Karpas-422 (cell line): ENCODE measurements around the gene EVPL. TPM values are rescaled to one million over a fixed set of nuclear protein-coding genes. Genes with fewer than 3 reads are reported as not detected.
A peak's percentile ranks its signal among the peaks of the same experiment; 100 is the strongest.

Source experiments
- DNase-seq: peaks from one replicate; pipeline ENCODE4 v3.0.0-alpha.2; 2015
- H2AFZ ChIP-seq: fragments of 200-600 bp; sonication (generic); 2 replicates; pipeline ENCODE4 v1.6.1; 2014; ENCODE audit warnings: antibody characterized with exemption, low read length, mixed read lengths
- H3K27ac ChIP-seq: fragments of 200-600 bp; sonication (generic); 2 replicates; pipeline ENCODE4 v1.5.1; 2014; ENCODE audit warnings: mild to moderate bottlenecking, low read length, moderate library complexity
- H3K27me3 ChIP-seq: fragments of 200-600 bp; sonication (generic); 2 replicates; pipeline ENCODE4 v1.6.1; 2014; ENCODE audit warnings: low read length, mixed read lengths
- H3K36me3 ChIP-seq: fragments of 200-600 bp; sonication (generic); 2 replicates; pipeline ENCODE4 v1.6.1; 2014; ENCODE audit warnings: low read length, mixed read lengths; ENCODE audit not compliant: insufficient read depth
- H3K4me1 ChIP-seq: fragments of 200-600 bp; sonication (generic); 2 replicates; pipeline ENCODE4 v1.6.1; 2014; ENCODE audit warnings: mild to moderate bottlenecking, low read length, mixed read lengths
- H3K4me2 ChIP-seq: fragments of 200-600 bp; sonication (generic); 2 replicates; pipeline ENCODE4 v1.6.1; 2014; ENCODE audit warnings: low read length, low read depth, mild to moderate bottlenecking; ENCODE audit not compliant: poor library complexity, severe bottlenecking
- H3K4me3 ChIP-seq: fragments of 200-600 bp; sonication (generic); 2 replicates; pipeline ENCODE4 v1.5.1; 2014; ENCODE audit warnings: mild to moderate bottlenecking, antibody characterized with exemption, low read length, mixed read lengths
- H3K79me2 ChIP-seq: fragments of 200-600 bp; sonication (generic); 2 replicates; pipeline ENCODE4 v1.6.1; 2014; ENCODE audit warnings: mild to moderate bottlenecking, low read length, mixed read lengths
- H3K9ac ChIP-seq: fragments of 200-600 bp; sonication (generic); 2 replicates; pipeline ENCODE4 v1.6.0; 2014; ENCODE audit warnings: low read length
- H3K9me2 ChIP-seq: fragments of 200-600 bp; sonication (generic), shearing (Covaris generic); replicated peaks from 2 replicates; pipeline ENCODE4 v1.6.0; 2014; ENCODE audit warnings: mild to moderate bottlenecking, low read length, moderate library complexity; ENCODE audit not compliant: insufficient read depth
- H3K9me3 ChIP-seq: fragments of 300-700, 200-600 bp; sonication (generic); 2 replicates; pipeline ENCODE4 v1.6.1; 2014; ENCODE audit warnings: low read length, mixed read lengths
- H4K20me1 ChIP-seq: fragments of 200-600 bp; sonication (generic); 2 replicates; pipeline ENCODE4 v1.6.1; 2014; ENCODE audit warnings: mild to moderate bottlenecking, antibody characterized with exemption, low read length, low read depth; ENCODE audit not compliant: insufficient read depth
- total RNA-seq: library from RNA; depleted of rRNA; stranded (reverse); fragments of >200 nt; shearing (Covaris generic); gene quantifications from 2 replicates; pipeline ENCODE4 v1.2.3, GENCODE V29; 2014; ENCODE audit warnings: low replicate concordance

The EVPL gene
- total RNA-seq, 1 experiment from 2014 or later = 0.07 TPM

DNA sequence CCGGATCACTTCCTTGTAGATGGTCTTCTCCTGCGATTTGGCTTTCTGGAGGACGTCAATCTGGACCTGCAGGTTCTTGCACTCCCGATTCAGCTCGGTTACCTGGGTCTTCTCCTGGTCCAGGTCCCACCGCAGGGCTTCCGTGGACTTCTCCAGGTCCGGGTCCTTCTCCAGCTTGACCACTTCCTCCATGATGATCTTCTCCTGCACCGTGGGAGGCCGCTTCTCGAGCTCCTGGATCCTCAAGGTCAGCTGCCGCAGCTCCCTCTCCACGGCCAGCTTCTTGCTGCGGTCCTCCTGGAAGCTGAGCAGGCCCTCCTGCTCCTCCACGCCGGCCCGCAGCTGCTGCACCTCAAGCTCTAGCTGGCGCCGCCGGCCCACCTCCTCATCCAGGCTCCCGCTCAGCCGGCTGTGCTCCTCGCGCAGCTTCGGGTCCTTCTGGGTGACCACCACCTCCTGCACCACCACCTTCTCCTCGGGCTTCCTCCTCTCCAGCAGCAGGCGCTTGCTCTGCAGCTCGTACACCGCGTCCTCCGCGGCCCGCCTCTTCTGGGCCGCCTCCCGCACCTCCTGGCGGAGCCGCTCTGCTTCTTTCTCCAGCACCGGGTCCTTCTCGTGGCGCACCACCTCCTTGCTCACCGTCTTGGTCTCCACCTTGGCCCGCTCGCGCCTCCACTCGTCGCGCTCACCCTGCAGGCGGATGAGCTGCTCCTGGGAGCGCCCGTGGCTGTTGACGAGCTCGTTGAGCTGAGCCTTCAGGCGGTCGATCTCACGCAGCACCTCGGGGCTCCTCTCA, 18.3 kb downstream of the EVPL start:
- Histone ChIP-seq H3K4me1 (peaks cover 7% of the 10 kb centered on the region), H3K36me3 (no peaks in the 10 kb centered on the region), H3K27me3 (no peaks in the 10 kb centered on the region), H3K9me3 (no peaks in the 10 kb centered on the region), H4K20me1 (no peaks in the 10 kb centered on the region), H2AFZ (no peak overlapping the region), H3K4me3 (no peak overlapping the region), H3K4me2 (no peak overlapping the region), H3K9me2 (no peaks in the 10 kb centered on the region), H3K79me2 (no peaks in the 10 kb centered on the region), H3K27ac (no peak overlapping the region), H3K9ac (no peak overlapping the region)
- no peak for DNase-seq

DNA sequence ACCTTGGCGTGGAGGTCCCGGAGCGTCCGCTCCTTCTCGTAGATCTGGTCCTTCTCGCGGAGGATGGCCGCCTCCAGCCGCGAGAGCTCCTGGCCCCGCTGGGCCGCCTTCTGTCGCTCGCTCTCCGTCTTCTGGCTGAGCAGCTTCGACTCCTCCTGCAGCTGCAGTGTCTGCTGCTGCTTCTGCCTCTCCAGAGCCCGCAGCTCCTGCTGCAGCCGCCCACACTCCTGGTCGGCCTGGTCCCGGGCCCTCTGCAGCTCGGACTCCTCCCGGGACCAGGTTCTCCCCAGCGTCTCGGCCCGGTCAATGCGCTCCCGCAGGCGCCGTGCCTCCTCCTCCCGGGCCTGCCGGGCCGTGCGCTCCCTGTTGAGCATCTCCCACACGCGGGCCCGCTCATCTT, 18.9 kb downstream of the EVPL start:
- DNase-seq = no peak
- Histone ChIP-seq H3K27ac (no peak overlapping the region), H3K9me3 (no peaks in the 10 kb centered on the region), H2AFZ (no peak overlapping the region), H3K36me3 (no peaks in the 10 kb centered on the region), H4K20me1 (no peaks in the 10 kb centered on the region), H3K27me3 (no peaks in the 10 kb centered on the region), H3K79me2 (no peaks in the 10 kb centered on the region), H3K9me2 (no peaks in the 10 kb centered on the region), H3K4me3 (no peak overlapping the region), H3K4me1 (peaks cover 7% of the 10 kb centered on the region), H3K4me2 (no peak overlapping the region), H3K9ac (no peak overlapping the region)

DNA sequence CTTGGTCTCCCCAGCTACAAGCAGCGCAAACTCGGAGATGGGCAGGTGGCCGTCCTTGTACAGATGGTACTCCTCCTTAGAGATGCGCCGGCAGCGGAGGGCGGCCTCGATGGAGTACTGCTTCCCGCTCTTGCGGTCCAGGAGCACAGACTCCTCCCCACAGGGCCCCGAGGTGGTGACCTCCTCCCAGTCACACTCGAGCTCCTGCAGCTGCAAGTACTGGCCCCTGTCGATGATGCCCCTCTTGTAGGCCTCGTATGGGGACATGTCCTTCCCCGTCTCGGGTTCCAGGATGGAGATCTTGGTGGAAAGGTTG, 19.3 kb downstream of the EVPL start:
- DNase-seq = no peak
- Histone ChIP-seq H3K9me3 (no peaks in the 10 kb centered on the region), H3K36me3 (no peaks in the 10 kb centered on the region), H3K4me3 (no peak overlapping the region), H3K9me2 (no peaks in the 10 kb centered on the region), H3K79me2 (no peaks in the 10 kb centered on the region), H3K27me3 (no peaks in the 10 kb centered on the region), H3K4me1 (peaks cover 7% of the 10 kb centered on the region), H3K9ac (no peak overlapping the region), H3K27ac (no peak overlapping the region), H2AFZ (no peak overlapping the region), H3K4me2 (no peak overlapping the region), H4K20me1 (no peaks in the 10 kb centered on the region)

DNA sequence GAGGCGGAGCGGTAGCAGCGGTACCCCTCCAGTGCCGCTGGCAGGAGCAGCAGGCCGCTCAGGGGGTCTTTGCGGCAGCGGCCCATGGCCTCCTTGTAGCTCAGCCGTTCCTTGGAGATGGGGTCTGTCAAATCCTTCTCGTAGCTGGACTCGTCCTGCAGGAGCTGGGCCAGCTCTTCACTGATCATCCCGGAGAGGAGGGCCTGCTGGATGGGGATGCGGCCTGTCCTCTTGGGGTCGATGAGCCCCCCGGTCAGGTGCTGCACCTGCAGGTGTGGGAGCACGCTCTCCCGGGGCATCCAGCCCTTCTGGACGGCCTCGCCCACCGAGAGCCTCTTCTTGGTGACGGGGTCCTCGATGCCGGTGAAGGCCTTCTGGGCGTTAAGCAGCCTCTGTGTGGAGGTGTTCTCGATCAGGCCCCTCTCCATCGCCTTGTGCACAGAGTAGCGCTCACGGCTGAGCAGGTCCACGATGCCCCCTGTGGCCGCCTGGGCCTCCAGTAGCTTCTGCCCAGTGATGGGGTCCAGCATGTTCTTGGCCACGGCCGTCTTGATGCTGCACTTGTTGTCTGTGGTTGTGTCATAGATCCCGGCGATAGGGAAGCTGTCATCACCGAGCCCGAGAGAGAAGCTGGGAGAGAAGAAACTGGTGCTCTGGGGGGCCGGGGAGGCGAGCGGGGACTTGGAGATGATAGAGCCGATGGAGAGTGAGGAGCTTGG, 19.8 kb downstream of the EVPL start:
- no peaks in the 10 kb centered on the region for H3K79me2 ChIP-seq
- no peak overlapping the region for H3K4me3 ChIP-seq
- no peak overlapping the region for H3K27ac ChIP-seq
- H3K36me3 ChIP-seq = no peaks in the 10 kb centered on the region
- no peaks in the 10 kb centered on the region for H3K27me3 ChIP-seq
- no peak overlapping the region for H3K4me2 ChIP-seq
- no peak overlapping the region for H2AFZ ChIP-seq
- H3K9me3 ChIP-seq = no peaks in the 10 kb centered on the region
- H4K20me1 ChIP-seq = no peaks in the 10 kb centered on the region
- no peak for DNase-seq
- H3K9me2 ChIP-seq = no peaks in the 10 kb centered on the region
- no peak overlapping the region for H3K9ac ChIP-seq
- H3K4me1 ChIP-seq = peaks cover 7% of the 10 kb centered on the region

- no peak overlapping the region for H3K27ac ChIP-seq
- no peaks in the 10 kb centered on the region for H3K36me3 ChIP-seq
- no peak overlapping the region for H3K4me3 ChIP-seq
- H3K4me2 ChIP-seq = no peak overlapping the region
- no peaks in the 10 kb centered on the region for H4K20me1 ChIP-seq
- H3K9ac ChIP-seq = no peak overlapping the region
- H3K79me2 ChIP-seq = no peaks in the 10 kb centered on the region
- no peaks in the 10 kb centered on the region for H3K9me3 ChIP-seq
- no peaks in the 10 kb centered on the region for H3K27me3 ChIP-seq
- no peaks in the 10 kb centered on the region for H3K9me2 ChIP-seq
- H2AFZ ChIP-seq = no peak overlapping the region
- peak; percentile 94 for DNase-seq
- peaks cover 6% of the 10 kb centered on the region for H3K4me1 ChIP-seq
Measured at GRCh38 chr17:76005263-76006149, 21.6 kb downstream of the EVPL start.

DNA sequence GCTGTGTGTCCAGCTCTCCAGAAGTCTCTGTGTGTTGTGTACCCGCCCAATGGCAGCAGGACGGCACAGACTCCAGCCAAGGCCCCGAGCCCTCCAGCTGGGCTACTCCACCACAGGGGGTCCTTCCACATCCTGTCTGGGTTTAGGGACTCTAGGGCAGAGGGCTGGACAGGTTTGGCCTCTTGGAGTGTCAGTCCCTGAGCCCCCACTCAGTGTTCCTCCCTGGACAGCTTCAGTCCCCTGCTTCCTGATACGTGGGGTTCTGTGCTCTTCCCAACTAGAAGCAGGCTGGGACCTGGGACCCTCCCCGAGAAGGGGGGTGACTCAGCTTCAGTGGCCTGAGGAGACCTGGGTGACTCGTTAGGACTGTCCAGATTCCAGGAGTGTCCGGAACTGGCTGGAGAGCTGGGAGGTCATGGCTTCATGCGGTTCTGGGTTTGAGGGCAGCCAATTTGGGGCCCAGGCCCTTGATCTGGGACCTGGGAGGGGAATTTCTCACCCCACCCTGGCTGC, 22.3 kb downstream of the EVPL start:
- H3K9me3 ChIP-seq = no peaks in the 10 kb centered on the region
- no peaks in the 10 kb centered on the region for H3K79me2 ChIP-seq
- H3K9me2 ChIP-seq = no peaks in the 10 kb centered on the region
- no peak overlapping the region for H2AFZ ChIP-seq
- no peaks in the 10 kb centered on the region for H3K27me3 ChIP-seq
- H3K27ac ChIP-seq = no peak overlapping the region
- no peaks in the 10 kb centered on the region for H4K20me1 ChIP-seq
- H3K36me3 ChIP-seq = no peaks in the 10 kb centered on the region
- no peak for DNase-seq
- H3K9ac ChIP-seq = no peak overlapping the region
- no peak overlapping the region for H3K4me2 ChIP-seq
- H3K4me3 ChIP-seq = no peak overlapping the region
- no peaks in the 10 kb centered on the region for H3K4me1 ChIP-seq

- Histone ChIP-seq H3K9ac (no peak overlapping the region), H3K4me2 (no peak overlapping the region), H3K27me3 (no peaks in the 10 kb centered on the region), H3K9me2 (no peaks in the 10 kb centered on the region), H3K4me3 (no peak overlapping the region), H3K36me3 (no peaks in the 10 kb centered on the region), H3K79me2 (no peaks in the 10 kb centered on the region), H3K27ac (no peak overlapping the region), H2AFZ (no peak overlapping the region), H3K9me3 (no peaks in the 10 kb centered on the region), H4K20me1 (no peaks in the 10 kb centered on the region), H3K4me1 (no peaks in the 10 kb centered on the region)
- DNase-seq = no peak
Measured at GRCh38 chr17:76003915-76004314, 23.2 kb downstream of the EVPL start.

- Histone ChIP-seq H3K9me3 (no peaks in the 10 kb centered on the region), H3K79me2 (no peaks in the 10 kb centered on the region), H3K9ac (no peak overlapping the region), H3K4me3 (no peak overlapping the region), H2AFZ (no peak overlapping the region), H3K27me3 (no peaks in the 10 kb centered on the region), H4K20me1 (no peaks in the 10 kb centered on the region), H3K36me3 (no peaks in the 10 kb centered on the region), H3K4me2 (no peak overlapping the region), H3K9me2 (no peaks in the 10 kb centered on the region), H3K27ac (no peak overlapping the region), H3K4me1 (no peaks in the 10 kb centered on the region)
- DNase-seq = no peak
Measured at GRCh38 chr17:76002100-76002499, 25.0 kb downstream of the EVPL start.
